Stimulated activated CD8-positive, alpha-beta memory T cell treated with anti-CD3 and anti-CD28 coated beads, Interleukin-12 subunit alpha, Interleukin-12 subunit beta, amount 100 ng/mL, for 4 hours (primary cell): ENCODE data around the gene CLPTM1L.
"Not testable (repeated sequence)": the region's sequence is repeated elsewhere in the genome, so short reads cannot be mapped to it uniquely, and the experiment has no call there.

Experiments used
- DNase-seq: peaks from one replicate; pipeline ENCODE4 v3.0.0-alpha.2; 2020; ENCODE audit warnings: low read depth

CLPTM1L gene

GRCh38 chr5:1312993-1313833 lies 31.7 kb downstream of the CLPTM1L start:
- DNase-seq, result no peak

GRCh38 chr5:1312206-1312605 lies 32.7 kb downstream of the CLPTM1L start:
- DNase-seq, result no peak

GRCh38 chr5:1311439-1312055 lies 33.4 kb downstream of the CLPTM1L start:
- DNase-seq, result no peak

- no peak for DNase-seq
These were observed 34.8 kb downstream of the CLPTM1L start for GRCh38 chr5:1310118-1310517.

- DNase-seq, result no peak
These were observed 40.9 kb downstream of the CLPTM1L start for GRCh38 chr5:1304033-1304432.

- DNase-seq, result no peak
These were observed 42.6 kb downstream of the CLPTM1L start for GRCh38 chr5:1302258-1302657.

GRCh38 chr5:1300581-1301083 lies 44.3 kb downstream of the CLPTM1L start:
- no peak for DNase-seq

GRCh38 chr5:1299961-1300360 lies 44.9 kb downstream of the CLPTM1L start:
- DNase-seq, result no peak

GRCh38 chr5:1299511-1299850 lies 45.4 kb downstream of the CLPTM1L start:
- DNase-seq, result no peak

GRCh38 chr5:1298723-1299510 lies 46.0 kb downstream of the CLPTM1L start:
- no peak for DNase-seq

GRCh38 chr5:1298067-1298551 lies 46.8 kb downstream of the CLPTM1L start:
- no peak for DNase-seq

- DNase-seq, result no peak
These were observed 47.7 kb downstream of the CLPTM1L start for GRCh38 chr5:1297243-1297642.

GRCh38 chr5:1295650-1296037 lies 49.3 kb downstream of the CLPTM1L start:
- no peak for DNase-seq

GRCh38 chr5:1294835-1295649 lies 49.9 kb downstream of the CLPTM1L start, which contains the start of gene TERT:
TSS of gene TERT (minus strand) at chr5:1295068. CDS start at chr5:1294989, 79 bp downstream.
- DNase-seq, result peak; percentile 64

- DNase-seq, result no peak
These were observed 50.6 kb downstream of the CLPTM1L start for GRCh38 chr5:1294206-1294834.

- no peak for DNase-seq
These were observed 51.3 kb downstream of the CLPTM1L start for GRCh38 chr5:1293416-1294205.

GRCh38 chr5:1292846-1293415 lies 52.0 kb downstream of the CLPTM1L start:
- DNase-seq, result no peak

- no peak for DNase-seq
These were observed 52.8 kb downstream of the CLPTM1L start for GRCh38 chr5:1292139-1292538.

- no peak for DNase-seq
These were observed 53.3 kb downstream of the CLPTM1L start for GRCh38 chr5:1291611-1292080.

GRCh38 chr5:1290956-1291355 lies 53.9 kb downstream of the CLPTM1L start:
- not testable (repeated sequence) for DNase-seq
